ENCODE results near the gene LRAT. TPM values are rescaled to one million over a fixed set of nuclear protein-coding genes. Genes with fewer than 3 reads are reported as not detected.

Gene LRAT
- total RNA-seq, 1 experiment from 2014 or later = 20.4 TPM

- H3K27me3 Mint-ChIP-seq (ENCODE audit: low read depth) = no peaks in the 10 kb centered on the region
- H3K23me2 ChIP-seq (ENCODE audit: insufficient read length, low read depth, low read length, poor library complexity, severe bottlenecking) = no peaks in the 10 kb centered on the region
- no peaks in the 10 kb centered on the region for H3K36me3 Mint-ChIP-seq (ENCODE audit: insufficient read depth in 1 of 3, low read depth in 3 of 3)
- TF ChIP-seq CTCF (conservative IDR thresholded peaks at IDR 0.05) = no peak
- peaks cover 14 to 18% of the 10 kb centered on the region in 2 experiments for H3K4me1 Mint-ChIP-seq
- H3K4me3 Mint-ChIP-seq = no peak overlapping the region
- H3K56ac ChIP-seq (ENCODE audit: insufficient read length, low read depth, low read length) = no peak overlapping the region
- H3K27me3 ChIP-seq (ENCODE audit: insufficient read depth, low read length) = no peaks in the 10 kb centered on the region
- H2BK20ac ChIP-seq (ENCODE audit: low read depth, low read length, poor library complexity, severe bottlenecking) = no peak overlapping the region
- H3K27ac ChIP-seq (ENCODE audit: insufficient read length, low read depth, low read length) = no peak overlapping the region
- H4K5ac ChIP-seq (ENCODE audit: insufficient read length, low read depth, low read length) = no peak overlapping the region
- no peaks in the 10 kb centered on the region for H3K9me3 Mint-ChIP-seq
- no peak overlapping the region for H3K14ac ChIP-seq (ENCODE audit: insufficient read depth, low read length)
- no peak overlapping the region for H2AK5ac ChIP-seq (ENCODE audit: insufficient read length, low read length)
- no peaks in the 10 kb centered on the region for H3K79me2 ChIP-seq (ENCODE audit: insufficient read depth, low read length)
- no peak overlapping the region for H4K8ac ChIP-seq (replicated peaks; ENCODE audit: insufficient read length, low read depth, low read length)
- H4K91ac ChIP-seq (ENCODE audit: insufficient read length, low read depth, low read length) = no peak overlapping the region
- no peak overlapping the region for H3K18ac ChIP-seq (ENCODE audit: insufficient read length, low read depth, low read length)
- no peak overlapping the region for H2AFZ ChIP-seq (ENCODE audit: low read length)
- no CpG with 5 or more reads among the region's 3 CpGs for WGBS (ENCODE audit: extremely low coverage, insufficient read length, low lambda C conversion rate)
- H3K27ac Mint-ChIP-seq = peak overlapping the region in 1 of 3 experiments; percentile 20; a peak in 1 of 7 replicates
- H2BK15ac ChIP-seq (ENCODE audit: low read depth, low read length) = no peak overlapping the region
- H3K4ac ChIP-seq (ENCODE audit: low read depth, low read length) = no peak overlapping the region
- H2BK120ac ChIP-seq (ENCODE audit: low read depth, low read length, poor library complexity, severe bottlenecking) = no peak overlapping the region
- no peaks in the 10 kb centered on the region for H3K79me1 ChIP-seq (ENCODE audit: insufficient read depth, low read depth, low read length, poor library complexity, severe bottlenecking)
- H3K9ac ChIP-seq (ENCODE audit: extremely low read depth, insufficient read length, low read length) = no peak overlapping the region
- no peaks in the 10 kb centered on the region for H4K20me1 ChIP-seq (ENCODE audit: control insufficient read depth, insufficient read depth, insufficient read length)
- H3T11ph ChIP-seq (ENCODE audit: low read length) = no peak overlapping the region
- H3K4me2 ChIP-seq (ENCODE audit: insufficient read depth, insufficient read length, low read length) = no peak overlapping the region
- no peak overlapping the region for H2BK12ac ChIP-seq (ENCODE audit: insufficient read length, low read depth, low read length)
- H3K4me1 ChIP-seq (ENCODE audit: insufficient read depth, low read length) = peaks cover 4% of the 10 kb centered on the region; the same call in 1 of the 2 replicates
- H3K23ac ChIP-seq (ENCODE audit: insufficient read length, low read depth, low read length) = no peak overlapping the region
- no peak for DNase-seq
- no peak overlapping the region for H2BK5ac ChIP-seq (ENCODE audit: insufficient read length, low read length)
- H3K9me3 ChIP-seq (ENCODE audit: control insufficient read depth, low read depth, low read length) = no peaks in the 10 kb centered on the region
Observed at GRCh38 chr4:154707877-154708276, 35.9 kb upstream of the LRAT start.
